BLaER1 (cell line): Measurements from ENCODE around the gene LRRC8E.
A peak's percentile ranks its signal among the peaks of the same experiment; 100 is the strongest.

Source experiments
- H3K27ac ChIP-seq: shearing (Covaris generic); formaldehyde crosslinking; 2 replicates; pipeline ENCODE4 v1.8.1; 2022
- H3K27me3 ChIP-seq: shearing (Covaris generic); formaldehyde crosslinking; 2 replicates; pipeline ENCODE4 v1.8.1; 2022
- H3K36me3 ChIP-seq: shearing (Covaris generic); formaldehyde crosslinking; 2 replicates; pipeline ENCODE4 v1.8.1; 2022
- H3K4me1 ChIP-seq: shearing (Covaris generic); formaldehyde crosslinking; 2 replicates; pipeline ENCODE4 v1.8.1; 2022
- H3K4me2 ChIP-seq: shearing (Covaris generic); formaldehyde crosslinking; 2 replicates; pipeline ENCODE4 v1.8.1; 2022
- H3K4me3 ChIP-seq: shearing (Covaris generic); formaldehyde crosslinking; 2 replicates; pipeline ENCODE4 v1.8.1; 2022
- H3K9ac ChIP-seq: shearing (Covaris generic); formaldehyde crosslinking; 2 replicates; pipeline ENCODE4 v1.8.1; 2022
- H3K9me3 ChIP-seq: shearing (Covaris generic); formaldehyde crosslinking; 2 replicates; pipeline ENCODE4 v1.8.1; 2022
- H4K20me1 ChIP-seq: shearing (Covaris generic); formaldehyde crosslinking; 2 replicates; pipeline ENCODE4 v1.8.1; 2022
- Cebpa-rat ChIP-seq: shearing (Covaris generic); IDR thresholded peaks from 2 replicates; pipeline ENCODE4 v1.8.1; 2022

Gene LRRC8E

DNA sequence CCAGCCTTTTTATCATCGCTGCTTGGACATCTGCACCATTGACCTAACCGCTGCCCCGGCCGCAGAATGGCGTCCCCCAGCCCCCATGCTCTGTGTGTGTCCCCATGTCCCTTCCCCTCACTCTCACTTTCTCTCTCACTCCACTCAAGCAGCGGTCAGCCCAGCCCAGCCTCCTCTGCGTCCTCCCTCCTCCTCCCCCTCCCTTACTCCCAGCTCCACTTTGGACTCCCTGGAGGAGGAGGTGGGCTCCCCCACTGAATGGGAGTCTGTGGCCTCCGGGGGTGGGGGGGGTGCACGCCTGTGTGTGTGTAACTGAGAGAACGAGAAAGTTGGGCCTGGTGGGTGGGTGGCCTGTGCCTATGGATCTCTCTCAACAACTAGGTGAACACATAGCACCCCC is 17.5 kb downstream of the LRRC8E start:
- Histone ChIP-seq H3K9me3 (no peaks in the 10 kb centered on the region), H3K4me3 (no peak overlapping the region), H4K20me1 (peaks cover 69% of the 10 kb centered on the region), H3K36me3 (peaks cover 37% of the 10 kb centered on the region), H3K4me2 (peak overlapping the region; percentile 98), H3K27me3 (no peaks in the 10 kb centered on the region), H3K27ac (no peak overlapping the region), H3K4me1 (peaks cover 76% of the 10 kb centered on the region), H3K9ac (peak overlapping the region; percentile 56)
- TF ChIP-seq Cebpa-rat = no peak

DNA sequence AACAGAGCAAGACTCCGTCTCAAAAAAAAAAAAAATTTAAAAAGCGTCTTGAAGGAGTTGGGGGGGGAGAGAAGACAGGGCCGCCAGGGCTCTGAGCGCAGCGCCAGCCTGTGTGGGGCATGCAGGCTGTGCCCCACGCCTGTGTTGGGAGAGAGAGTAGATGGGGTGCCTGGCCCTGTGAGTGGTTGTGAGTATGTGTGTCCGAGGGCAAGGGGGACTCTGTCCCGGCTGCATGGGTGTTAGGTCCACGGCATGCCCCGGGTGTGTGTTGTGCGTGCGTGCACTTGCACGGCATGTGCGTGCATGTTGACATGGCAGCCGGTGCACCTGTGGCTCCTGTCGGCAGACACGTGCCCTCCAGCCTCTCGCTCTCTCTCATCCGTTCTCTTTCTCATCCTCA is 18.8 kb downstream of the LRRC8E start:
- peaks cover 50% of the 10 kb centered on the region for H3K36me3 ChIP-seq
- H3K4me1 ChIP-seq = peaks cover 89% of the 10 kb centered on the region
- peak overlapping the region; percentile 31; the same call in 1 of the 2 replicates for H3K4me3 ChIP-seq
- no peaks in the 10 kb centered on the region for H3K27me3 ChIP-seq
- H4K20me1 ChIP-seq = peaks cover 81% of the 10 kb centered on the region
- no peaks in the 10 kb centered on the region for H3K9me3 ChIP-seq
- H3K4me2 ChIP-seq = peak overlapping the region; percentile 98
- no peak for TF ChIP-seq Cebpa-rat
- peak overlapping the region; percentile 67 for H3K27ac ChIP-seq
- H3K9ac ChIP-seq = peak overlapping the region; percentile 60; the same call in 1 of the 2 replicates

DNA sequence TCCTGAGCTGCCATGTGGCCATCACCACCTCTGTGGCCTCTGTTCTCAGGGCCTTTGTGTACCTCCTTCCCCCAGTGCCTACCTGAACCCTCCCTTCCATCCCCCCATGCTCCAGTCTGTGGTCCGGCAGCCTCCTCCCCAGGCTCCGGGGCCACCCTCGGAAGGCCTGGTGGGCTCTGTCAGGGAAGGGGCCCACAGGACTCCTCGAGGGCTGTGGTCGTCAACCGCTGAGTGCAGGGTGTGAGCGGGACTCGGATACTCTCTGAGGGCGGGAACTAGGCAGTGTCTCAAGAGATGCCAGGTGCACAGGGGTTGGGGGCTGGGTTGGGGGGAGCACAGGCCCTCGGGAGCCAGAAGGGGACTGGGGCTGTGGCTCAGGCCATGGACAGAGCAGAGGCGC is 19.2 kb downstream of the LRRC8E start:
- Histone ChIP-seq H4K20me1 (peaks cover 85% of the 10 kb centered on the region), H3K9ac (peak overlapping the region; percentile 60; the same call in 1 of the 2 replicates), H3K27ac (peak overlapping the region; percentile 67), H3K4me2 (peak overlapping the region; percentile 98), H3K9me3 (no peaks in the 10 kb centered on the region), H3K4me3 (peak overlapping the region; percentile 31; the same call in 1 of the 2 replicates), H3K27me3 (no peaks in the 10 kb centered on the region), H3K36me3 (peaks cover 52% of the 10 kb centered on the region), H3K4me1 (peaks cover 88% of the 10 kb centered on the region)
- TF ChIP-seq Cebpa-rat = no peak

DNA sequence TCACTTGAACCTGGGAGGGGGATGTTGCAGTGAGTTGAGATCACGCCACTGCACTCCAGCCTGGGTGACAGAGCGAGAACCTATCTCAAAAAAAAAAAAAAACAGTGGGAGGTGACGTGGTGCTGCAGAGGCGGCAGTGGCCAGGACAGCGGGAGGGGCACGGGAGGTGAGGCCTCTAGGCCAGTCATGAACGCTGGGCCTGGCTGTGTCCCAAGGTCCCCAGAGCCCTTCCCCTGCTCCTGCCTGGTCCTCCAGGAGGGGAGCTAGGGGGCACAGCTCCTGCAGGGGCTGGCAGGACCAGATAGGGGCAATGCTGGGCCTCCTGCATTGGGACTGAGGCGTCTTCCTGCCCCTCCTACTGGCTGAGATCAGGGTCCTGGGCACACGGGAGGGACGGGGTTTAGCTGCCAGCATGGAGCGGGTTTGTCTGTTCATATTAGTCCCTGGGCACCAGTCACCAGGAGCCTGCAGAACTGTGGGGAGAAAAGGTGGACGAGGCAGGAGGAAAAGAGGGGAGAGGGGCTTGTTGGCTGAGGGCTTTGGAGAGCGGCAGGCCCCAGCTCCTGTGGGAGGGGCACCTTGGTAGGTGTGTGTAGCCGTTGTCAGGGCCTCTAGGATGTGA is 19.9 kb downstream of the LRRC8E start:
- no peak for TF ChIP-seq Cebpa-rat
- H3K9ac ChIP-seq = peak overlapping the region; percentile 60; the same call in 1 of the 2 replicates

DNA sequence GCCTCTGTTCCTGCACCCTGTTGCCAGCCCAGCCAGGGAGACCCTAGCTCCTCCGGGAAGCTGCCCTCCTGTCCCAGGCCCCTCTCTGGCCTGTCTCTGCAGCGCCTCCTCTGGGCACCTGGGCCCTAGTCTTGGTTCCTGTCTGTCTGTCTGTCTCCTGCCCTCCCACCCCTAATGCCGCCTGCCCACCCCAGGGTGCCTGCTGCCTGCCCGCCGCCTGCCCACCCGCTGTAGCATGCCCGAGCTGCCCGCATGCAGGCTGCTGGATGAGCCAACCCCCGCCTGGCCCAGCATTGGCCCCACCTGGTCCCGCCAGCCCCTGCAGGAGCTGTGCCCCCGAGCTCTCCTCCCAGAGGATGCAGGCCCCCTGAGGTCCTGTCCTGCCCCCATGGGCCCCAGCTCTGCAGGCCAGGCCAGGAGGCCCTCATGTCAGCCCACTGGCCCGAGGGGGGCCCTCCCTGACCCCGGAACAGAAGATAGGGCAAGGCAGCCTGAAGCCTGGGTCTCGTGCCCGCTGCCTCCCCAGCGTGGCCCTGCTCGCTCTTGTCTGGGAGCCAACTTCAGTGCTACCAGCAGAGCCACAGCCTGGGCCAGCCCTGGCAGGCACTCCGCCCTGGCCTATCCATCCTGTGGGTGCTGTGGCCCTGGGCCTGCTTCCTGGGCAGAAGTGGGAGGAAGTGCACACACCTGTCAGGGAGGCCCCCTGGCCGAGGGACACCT is 20.6 kb downstream of the LRRC8E start:
- Histone ChIP-seq H3K9ac (peak overlapping the region; percentile 60; the same call in 1 of the 2 replicates), H3K27ac (peak overlapping the region; percentile 35; the same call in 1 of the 2 replicates), H4K20me1 (peaks cover 98% of the 10 kb centered on the region)

More for the DNA sequence above, 19.9 kb downstream of the LRRC8E start:
- H3K27ac ChIP-seq = peak overlapping the region; percentile 46
- H4K20me1 ChIP-seq = peaks cover 91% of the 10 kb centered on the region
- peaks cover 2% of the 10 kb centered on the region for H3K27me3 ChIP-seq
- peaks cover 88% of the 10 kb centered on the region for H3K4me1 ChIP-seq
- no peak overlapping the region for H3K4me3 ChIP-seq
- H3K9me3 ChIP-seq = no peaks in the 10 kb centered on the region
- peaks cover 52% of the 10 kb centered on the region for H3K36me3 ChIP-seq
- H3K4me2 ChIP-seq = peak overlapping the region; percentile 98

DNA sequence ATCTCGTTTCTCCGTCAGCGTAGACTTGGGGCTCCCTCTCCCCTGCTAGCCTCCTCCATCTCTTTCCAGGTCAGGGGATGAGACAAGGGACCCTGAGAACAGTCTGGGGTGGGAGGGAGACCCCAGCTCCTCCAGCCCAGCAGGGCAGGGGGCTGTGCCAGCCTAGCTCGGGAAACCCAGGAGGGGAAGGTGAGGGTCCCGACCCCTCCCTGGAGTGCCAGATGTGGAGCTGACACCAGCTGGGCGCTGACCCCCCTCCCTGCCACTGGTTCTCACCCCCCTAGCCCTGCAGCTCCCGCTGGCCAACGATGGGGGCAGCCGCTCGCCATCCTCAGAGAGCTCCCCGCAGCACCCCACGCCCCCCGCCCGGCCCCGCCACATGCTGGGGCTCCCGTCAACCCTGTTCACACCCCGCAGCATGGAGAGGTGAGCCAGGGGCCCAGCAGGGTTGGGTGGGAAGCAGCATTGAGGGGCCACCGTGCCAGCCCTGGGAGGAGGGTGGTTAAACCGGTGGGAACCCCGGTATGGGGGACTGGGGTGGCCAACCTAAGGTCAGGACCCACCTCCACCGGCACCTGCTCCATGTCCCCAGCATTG is 21.3 kb downstream of the LRRC8E start:
- no peak for TF ChIP-seq Cebpa-rat
- Histone ChIP-seq H3K27me3 (peaks cover 15% of the 10 kb centered on the region), H3K4me2 (peak overlapping the region; percentile 98), H3K4me1 (peaks cover 89% of the 10 kb centered on the region), H3K27ac (peak overlapping the region; percentile 35; the same call in 1 of the 2 replicates), H3K4me3 (no peak overlapping the region), H4K20me1 (peaks cover 99% of the 10 kb centered on the region), H3K9me3 (no peaks in the 10 kb centered on the region), H3K36me3 (peaks cover 53% of the 10 kb centered on the region), H3K9ac (no peak overlapping the region)

More for the DNA sequence above, 20.6 kb downstream of the LRRC8E start:
- H3K4me1 ChIP-seq = peaks cover 92% of the 10 kb centered on the region
- H3K36me3 ChIP-seq = peaks cover 52% of the 10 kb centered on the region
- H3K4me3 ChIP-seq = no peak overlapping the region
- TF ChIP-seq Cebpa-rat = no peak
- H3K9me3 ChIP-seq = no peaks in the 10 kb centered on the region
- peaks cover 9% of the 10 kb centered on the region for H3K27me3 ChIP-seq
- H3K4me2 ChIP-seq = peak overlapping the region; percentile 98

DNA sequence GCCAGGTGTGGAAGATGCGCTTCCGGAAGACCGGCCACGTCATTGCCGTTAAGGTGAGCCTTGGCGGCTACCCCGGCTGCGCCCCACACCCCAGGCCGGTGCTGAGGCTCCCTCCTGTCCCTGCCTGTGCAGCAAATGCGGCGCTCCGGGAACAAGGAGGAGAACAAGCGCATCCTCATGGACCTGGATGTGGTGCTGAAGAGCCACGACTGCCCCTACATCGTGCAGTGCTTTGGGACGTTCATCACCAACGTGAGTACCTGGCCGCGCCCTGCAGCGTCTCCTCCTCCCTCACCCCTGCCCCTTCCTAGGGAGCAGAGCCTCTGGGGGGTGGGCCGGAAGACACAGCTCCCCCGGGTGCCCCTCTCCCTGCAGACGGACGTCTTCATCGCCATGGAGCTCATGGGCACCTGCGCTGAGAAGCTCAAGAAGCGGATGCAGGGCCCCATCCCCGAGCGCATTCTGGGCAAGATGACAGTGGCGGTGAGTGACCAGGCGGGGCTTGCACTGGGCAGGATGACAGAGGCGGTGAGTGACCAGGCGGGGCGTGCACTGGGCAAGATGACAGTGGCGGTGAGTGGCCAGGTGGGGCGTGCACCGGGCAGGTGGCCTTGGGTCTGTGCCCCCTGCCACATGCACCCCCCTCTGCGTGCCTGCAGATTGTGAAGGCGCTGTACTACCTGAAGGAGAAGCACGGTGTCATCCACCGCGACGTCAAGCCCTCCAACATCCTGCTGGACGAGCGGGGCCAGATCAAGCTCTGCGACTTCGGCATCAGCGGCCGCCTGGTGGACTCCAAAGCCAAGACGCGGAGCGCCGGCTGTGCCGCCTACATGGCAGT is 22.2 kb downstream of the LRRC8E start:
- peaks cover 83% of the 10 kb centered on the region for H3K4me1 ChIP-seq
- no peak overlapping the region for H3K27ac ChIP-seq
- peak overlapping the region; percentile 98 for H3K4me2 ChIP-seq
- peaks cover 56% of the 10 kb centered on the region for H3K36me3 ChIP-seq
- no peaks in the 10 kb centered on the region for H3K9me3 ChIP-seq
- no peak for TF ChIP-seq Cebpa-rat
- no peak overlapping the region for H3K4me3 ChIP-seq
- peaks cover 25% of the 10 kb centered on the region for H3K27me3 ChIP-seq
- H3K9ac ChIP-seq = no peak overlapping the region
- peaks cover 99% of the 10 kb centered on the region for H4K20me1 ChIP-seq

DNA sequence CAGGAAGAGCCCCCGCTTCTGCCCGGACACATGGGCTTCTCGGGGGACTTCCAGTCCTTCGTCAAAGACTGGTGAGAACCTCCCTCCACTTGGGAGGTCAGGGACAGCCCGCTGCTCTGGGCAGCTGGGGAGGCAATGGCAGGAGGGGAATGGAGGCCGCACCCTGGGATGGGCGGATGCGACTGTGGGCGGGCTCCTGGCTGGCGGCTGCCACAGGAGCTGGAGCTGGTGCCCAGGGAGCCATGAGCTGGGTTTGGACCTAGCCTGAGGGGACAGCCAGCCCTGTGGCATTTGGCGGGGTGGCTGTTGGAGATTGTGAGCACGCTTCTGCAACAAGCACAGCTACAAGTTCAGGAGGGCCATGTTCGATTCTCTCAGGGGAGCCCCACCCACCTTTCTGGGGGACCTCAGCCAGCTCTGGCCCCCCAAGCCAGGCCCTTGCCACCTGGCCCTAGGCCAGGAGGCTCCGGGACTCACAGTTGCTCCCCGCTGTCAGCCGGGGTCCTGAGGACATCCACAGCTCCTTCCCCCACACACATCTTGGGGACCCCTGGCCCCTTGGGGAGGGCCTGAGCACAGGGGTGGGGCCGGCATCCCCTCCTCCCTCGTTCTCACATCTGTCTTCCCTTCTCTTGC is 23.3 kb downstream of the LRRC8E start:
- no peak overlapping the region for H3K9ac ChIP-seq
- peak overlapping the region; percentile 31 for H3K4me3 ChIP-seq
- peaks cover 83% of the 10 kb centered on the region for H3K4me1 ChIP-seq
- H3K36me3 ChIP-seq = peaks cover 45% of the 10 kb centered on the region
- H3K27ac ChIP-seq = no peak overlapping the region
- H3K9me3 ChIP-seq = no peaks in the 10 kb centered on the region
- no peak for TF ChIP-seq Cebpa-rat
- H3K4me2 ChIP-seq = peak overlapping the region; percentile 98
- H4K20me1 ChIP-seq = peaks cover 99% of the 10 kb centered on the region
- peaks cover 36% of the 10 kb centered on the region for H3K27me3 ChIP-seq
